Neuronal stem cell (in vitro differentiated cells): Measurements from ENCODE around the gene GABBR2.

Experiments
- DNase-seq: peaks from one replicate; pipeline ENCODE4 v3.0.0-alpha.2; 2013; ENCODE audit warnings: low spot score
- H2AFZ ChIP-seq: one replicate; pipeline ENCODE4 v1.6.1; 2013; ENCODE audit warnings: mild to moderate bottlenecking, low read length, inconsistent platforms
- H2AK5ac ChIP-seq: 2 replicates; pipeline ENCODE4 v1.6.1; 2013; ENCODE audit warnings: low read depth, mild to moderate bottlenecking, inconsistent platforms, low read length, moderate library complexity, mixed read lengths
- H2BK120ac ChIP-seq: 2 replicates; pipeline ENCODE4 v1.6.1; 2013; ENCODE audit warnings: low read depth, mild to moderate bottlenecking, inconsistent platforms, low read length, moderate library complexity, mixed read lengths
- H2BK12ac ChIP-seq: one replicate; pipeline ENCODE4 v1.6.1; 2013; ENCODE audit warnings: low read length, inconsistent platforms
- H2BK15ac ChIP-seq: 2 replicates; pipeline ENCODE4 v1.6.1; 2013; ENCODE audit warnings: mild to moderate bottlenecking, low read length, inconsistent platforms, mixed read lengths
- H2BK5ac ChIP-seq: one replicate; pipeline ENCODE4 v1.6.1; 2013; ENCODE audit warnings: inconsistent platforms, mild to moderate bottlenecking, low read length, moderate library complexity
- H3K14ac ChIP-seq: one replicate; pipeline ENCODE4 v1.6.1; 2013; ENCODE audit warnings: low read length, inconsistent platforms
- H3K18ac ChIP-seq: 2 replicates; pipeline ENCODE4 v1.6.1; 2013; ENCODE audit warnings: low read length, inconsistent platforms
- H3K23ac ChIP-seq: 2 replicates; pipeline ENCODE4 v1.6.1; 2013; ENCODE audit warnings: low read depth, mild to moderate bottlenecking, mixed read lengths, low read length, inconsistent platforms; ENCODE audit not compliant: poor library complexity
- H3K27ac ChIP-seq: replicated peaks from 3 replicates; pipeline ENCODE4 v1.5.1; 2013; ENCODE audit warnings: low read length, inconsistent platforms
- H3K27me3 ChIP-seq, 3 experiments: 2 replicates each; pipeline ENCODE4 v1.6.1; 2013; ENCODE audit warnings: low read length in 3 of 3, mild to moderate bottlenecking in 2 of 3, inconsistent platforms in 1 of 3, low read depth in 1 of 3, mixed read lengths in 1 of 3, moderate library complexity in 1 of 3; ENCODE audit not compliant: control insufficient read depth in 3 of 3, insufficient read depth in 3 of 3
- H3K36me3 ChIP-seq, 2 donors: replicated peaks in 1 of 2; 2 replicates each; pipeline ENCODE4 v1.6.1; 2013; ENCODE audit warnings: low read length in 2 of 2; ENCODE audit not compliant: control insufficient read depth in 2 of 2, insufficient read depth in 2 of 2
- H3K4ac ChIP-seq: 2 replicates; pipeline ENCODE4 v1.6.1; 2013; ENCODE audit warnings: inconsistent platforms, mild to moderate bottlenecking, low read length, moderate library complexity
- H3K4me1 ChIP-seq, 2 donors: 1 replicate in 1 of 2; 2 replicates in 1 of 2; pipeline ENCODE4 v1.6.1; 2013; ENCODE audit warnings: low read length in 2 of 2, low read depth in 1 of 2; ENCODE audit not compliant: control insufficient read depth in 2 of 2, insufficient read depth in 1 of 2
- H3K4me2 ChIP-seq: one replicate; pipeline ENCODE4 v1.6.1; 2013; ENCODE audit warnings: mild to moderate bottlenecking, low read length, inconsistent platforms; ENCODE audit not compliant: insufficient read depth, poor library complexity, severe bottlenecking
- H3K4me3 ChIP-seq, 2 donors: 2 replicates each; pipeline ENCODE4 v1.5.1; 2013; ENCODE audit warnings: low read length in 2 of 2, mild to moderate bottlenecking in 2 of 2, inconsistent platforms in 1 of 2, moderate library complexity in 1 of 2
- H3K79me1 ChIP-seq: one replicate; pipeline ENCODE4 v1.6.1; 2013; ENCODE audit warnings: low read depth, mild to moderate bottlenecking, inconsistent platforms, low read length, moderate library complexity
- H3K9ac ChIP-seq: one replicate; pipeline ENCODE4 v1.6.1; 2013; ENCODE audit warnings: mild to moderate bottlenecking, low read depth, low read length, inconsistent platforms; ENCODE audit not compliant: poor library complexity
- H3K9me3 ChIP-seq, 2 donors: replicated peaks in 1 of 2; 2 replicates each; pipeline versions ENCODE3 to v1.6.1; 2013; ENCODE audit warnings: low read length in 2 of 2, mild to moderate bottlenecking in 2 of 2, inconsistent platforms in 1 of 2, low read depth in 1 of 2, mixed read lengths in 1 of 2, moderate library complexity in 1 of 2; ENCODE audit not compliant: control insufficient read depth in 2 of 2, insufficient read depth in 1 of 2
- H4K8ac ChIP-seq: one replicate; pipeline ENCODE4 v1.6.1; 2013; ENCODE audit warnings: low read depth, mild to moderate bottlenecking, inconsistent platforms, low read length, moderate library complexity
- H4K91ac ChIP-seq: one replicate; pipeline ENCODE4 v1.6.1; 2013; ENCODE audit warnings: low read length, low read depth, mild to moderate bottlenecking, inconsistent platforms; ENCODE audit not compliant: poor library complexity
- WGBS, 2 donors: extraction: QIAGEN DNeasy Blood & Tissue Kit; methylation state at CpG; one replicate each; pipeline ENCODE4 v1.1.7; 2013; ENCODE audit warnings: missing lambda C conversion rate in 2 of 2, mixed read lengths in 1 of 2; ENCODE audit not compliant: insufficient read length in 2 of 2, insufficient replicate concordance in 1 of 2; ENCODE audit errors: extremely low coverage in 2 of 2; 5-methylcytosine and 5-hydroxymethylcytosine counted together

The GABBR2 gene

DNA sequence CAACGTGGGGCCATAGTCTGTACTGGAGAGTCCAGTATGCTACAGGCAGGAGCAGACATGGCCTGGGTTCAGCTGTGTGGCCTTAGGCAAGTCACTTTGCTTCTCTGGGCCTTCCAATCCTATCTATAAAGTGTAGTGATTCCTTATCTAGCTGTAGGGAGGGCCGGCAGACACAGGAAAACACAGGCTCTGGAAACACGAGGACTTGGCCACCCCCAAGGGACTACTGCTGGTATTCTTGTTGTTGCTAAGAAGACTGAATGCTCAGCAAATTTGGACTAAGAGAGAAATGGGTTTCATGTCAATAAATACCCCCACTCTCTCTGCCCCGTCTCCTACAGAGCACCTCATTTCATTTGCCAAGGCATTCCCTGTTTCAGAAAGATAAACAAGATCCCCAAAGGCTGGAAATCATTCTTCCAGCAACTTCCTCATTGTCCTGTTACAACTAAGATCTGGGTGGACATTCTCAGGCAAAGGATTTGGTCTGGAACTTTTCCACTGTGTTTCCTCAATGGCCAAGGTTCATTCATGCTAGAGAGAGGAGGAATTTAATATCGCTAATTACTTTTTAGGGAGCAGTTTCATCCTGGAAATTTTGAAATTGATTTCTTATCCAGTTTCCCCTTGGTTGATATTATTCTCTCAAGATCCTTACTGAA lies 105.8 kb downstream of the GABBR2 start:
- H2BK15ac ChIP-seq, result no peak overlapping the region
- WGBS, 2 donors, result no CpG with 5 or more reads among the region's 5 CpGs
- no peaks in the 10 kb centered on the region for H3K36me3 ChIP-seq

DNA sequence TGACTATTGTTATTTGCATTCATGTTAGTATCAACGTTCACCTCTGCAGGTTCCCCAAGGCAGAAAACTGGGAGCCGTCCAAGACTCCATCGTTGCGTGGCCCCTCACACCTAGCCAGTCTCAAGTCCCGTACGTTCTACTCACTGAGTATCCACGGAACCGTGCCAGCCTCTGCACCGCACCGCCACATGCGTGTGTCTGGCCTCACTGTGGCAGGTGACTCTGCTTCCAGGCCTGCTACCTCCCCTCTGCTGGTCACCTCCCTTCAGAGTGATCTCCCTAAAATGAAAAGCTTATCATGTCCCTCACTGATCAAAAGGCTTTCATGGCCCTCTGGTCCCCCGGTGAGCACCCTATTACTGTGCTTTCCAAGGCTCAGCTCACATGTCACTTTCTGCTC lies 108.1 kb downstream of the GABBR2 start:
- no peak overlapping the region for H2BK12ac ChIP-seq
- H4K8ac ChIP-seq, result no peak overlapping the region
- no peak overlapping the region for H3K18ac ChIP-seq
- no peak overlapping the region for H3K23ac ChIP-seq
- H3K4ac ChIP-seq, result no peak overlapping the region
- H3K9me3 ChIP-seq, result no peaks in the 10 kb centered on the region
- H3K36me3 ChIP-seq, result no peaks in the 10 kb centered on the region
- no peak overlapping the region for H3K4me3 ChIP-seq
- H2BK5ac ChIP-seq, result no peak overlapping the region
- peak overlapping the region; percentile 76 for H2BK15ac ChIP-seq
- H3K4me1 ChIP-seq, result peaks cover 0 to 9% of the 10 kb centered on the region in 2 donors
- no peak overlapping the region for H2AFZ ChIP-seq
- H3K27me3 ChIP-seq, result no peaks in the 10 kb centered on the region
- H2AK5ac ChIP-seq, result peak overlapping the region; percentile 70
- no peak for DNase-seq
- no peak overlapping the region for H3K27ac ChIP-seq
- H3K14ac ChIP-seq, result no peak overlapping the region
- no CpG with 5 or more reads among the region's 12 CpGs for WGBS, 2 donors
- no peak overlapping the region for H3K4me2 ChIP-seq
- no peak overlapping the region for H2BK120ac ChIP-seq
- H3K79me1 ChIP-seq, result no peaks in the 10 kb centered on the region
- no peak overlapping the region for H3K9ac ChIP-seq
- H4K91ac ChIP-seq, result no peak overlapping the region

More for the DNA sequence above, 105.8 kb downstream of the GABBR2 start:
- H2BK120ac ChIP-seq, result no peak overlapping the region
- H3K4ac ChIP-seq, result no peak overlapping the region
- no peak overlapping the region for H2BK5ac ChIP-seq
- H3K4me1 ChIP-seq, result peaks cover 0 to 9% of the 10 kb centered on the region in 2 donors
- H3K9ac ChIP-seq, result no peak overlapping the region
- H3K23ac ChIP-seq, result no peak overlapping the region
- no peak overlapping the region for H4K91ac ChIP-seq
- H3K9me3 ChIP-seq, result no peaks in the 10 kb centered on the region
- H3K79me1 ChIP-seq, result no peaks in the 10 kb centered on the region
- no peak overlapping the region for H4K8ac ChIP-seq
- H3K4me3 ChIP-seq, result no peak overlapping the region
- peaks cover 0 to under 1% (median 0%) of the 10 kb centered on the region in 3 experiments for H3K27me3 ChIP-seq
- H3K18ac ChIP-seq, result no peak overlapping the region
- no peak overlapping the region for H3K14ac ChIP-seq
- H2BK12ac ChIP-seq, result no peak overlapping the region
- H3K27ac ChIP-seq, result no peak overlapping the region
- no peak for DNase-seq
- H2AK5ac ChIP-seq, result no peak overlapping the region
- H2AFZ ChIP-seq, result no peak overlapping the region
- H3K4me2 ChIP-seq, result no peak overlapping the region

DNA sequence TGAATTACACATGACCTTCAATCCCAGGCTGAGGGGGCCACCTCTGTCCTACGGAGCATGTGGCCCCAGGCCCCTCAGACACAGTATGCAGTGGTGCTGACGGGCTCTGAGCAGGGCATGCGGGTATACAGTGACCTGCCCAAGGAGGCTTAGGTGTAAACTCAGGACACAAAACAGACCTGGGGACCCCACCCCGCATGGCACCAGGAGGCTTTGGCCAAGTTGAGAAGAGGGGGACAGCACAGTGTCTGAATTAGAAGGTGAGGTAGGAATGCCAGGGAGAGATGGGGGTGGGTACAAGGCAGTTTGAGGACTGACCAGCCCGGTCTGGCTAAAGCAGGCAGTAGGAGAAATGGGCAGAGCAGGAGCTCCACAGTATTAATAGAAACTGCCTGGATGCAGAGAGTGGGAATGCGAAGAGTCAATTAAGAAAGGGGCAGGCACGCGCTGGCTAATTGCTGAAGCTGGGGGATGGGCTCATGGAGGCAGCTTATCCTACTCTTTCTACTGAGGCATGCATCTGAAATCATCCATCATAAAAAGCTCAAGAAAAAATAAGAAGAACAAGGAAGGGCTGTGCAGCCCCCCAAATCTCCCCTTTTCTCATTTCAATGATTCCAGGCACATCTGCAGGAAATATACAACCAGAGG lies 109.0 kb downstream of the GABBR2 start:
- Histone ChIP-seq H3K36me3 (no peaks in the 10 kb centered on the region), H2AK5ac (peak overlapping the region; percentile 86), H3K4me3 (no peak overlapping the region), H3K9ac (no peak overlapping the region), H3K23ac (no peak overlapping the region), H3K27me3 (no peaks in the 10 kb centered on the region), H2BK5ac (no peak overlapping the region), H3K18ac (peak overlapping the region; percentile 90), H3K27ac (no peak overlapping the region), H3K79me1 (no peaks in the 10 kb centered on the region), H2AFZ (no peak overlapping the region), H4K8ac (no peak overlapping the region), H3K4me1 (peaks cover 0 to 9% of the 10 kb centered on the region in 2 donors), H3K4me2 (peak overlapping the region; percentile 11), H2BK120ac (no peak overlapping the region), H2BK15ac (no peak overlapping the region), H3K4ac (no peak overlapping the region), H3K14ac (no peak overlapping the region), H3K9me3 (no peaks in the 10 kb centered on the region), H2BK12ac (no peak overlapping the region), H4K91ac (no peak overlapping the region)
- no peak for DNase-seq
- WGBS, 2 donors, result no CpG with 5 or more reads among the region's 8 CpGs

GRCh38 chr9:98598861-98599260 lies 109.9 kb downstream of the GABBR2 start:
- no CpG with 5 or more reads among the region's 2 CpGs for WGBS, 2 donors
- no peak for DNase-seq
- Histone ChIP-seq H3K23ac (no peak overlapping the region), H2BK12ac (peak overlapping the region; percentile 14), H3K9me3 (no peaks in the 10 kb centered on the region), H4K91ac (no peak overlapping the region), H2AK5ac (no peak overlapping the region), H3K27ac (no peak overlapping the region), H2AFZ (no peak overlapping the region), H3K4me1 (peaks cover 0 to 9% of the 10 kb centered on the region in 2 donors), H3K4ac (no peak overlapping the region), H3K36me3 (no peaks in the 10 kb centered on the region), H3K79me1 (no peaks in the 10 kb centered on the region), H3K4me2 (no peak overlapping the region), H3K27me3 (no peaks in the 10 kb centered on the region), H3K4me3 (no peak overlapping the region), H3K18ac (no peak overlapping the region), H3K14ac (no peak overlapping the region), H2BK120ac (no peak overlapping the region), H2BK15ac (no peak overlapping the region), H4K8ac (no peak overlapping the region), H3K9ac (no peak overlapping the region), H2BK5ac (no peak overlapping the region)
